RWPE1 (cell line): ENCODE results near the gene RARB.
A peak's percentile ranks its signal among the peaks of the same experiment; 100 is the strongest.

Experiments
- CTCF ChIA-PET: fragments of 350-600 bp; sonication (Branson Sonifier 250); formaldehyde crosslinking; extraction: SDS; loops from one replicate; lab custom pipeline; 2021; lab: Yijun Ruan, JAX
- POLR2A ChIA-PET: fragments of 400-600 bp; formaldehyde crosslinking; extraction: SDS; loops from one replicate; lab custom pipeline; 2020; ENCODE audit warnings: antibody characterized with exemption; ENCODE audit not compliant: low non-redundant PET; lab: Yijun Ruan, JAX
- DNase-seq: peaks from one replicate; pipeline ENCODE4 v3.0.0; 2012; ENCODE audit warnings: low spot score
- H3K27ac ChIP-seq: fragments of 450-650 bp; 2 replicates; pipeline ENCODE4 v1.5.1; 2017
- TF ChIP-seq, protein P1 (sequence below): fragments of 450-650 bp; conservative IDR thresholded peaks from 2 replicates; pipeline ENCODE4 v1.5.1; 2017; ENCODE audit warnings: low read depth, mild to moderate bottlenecking

The RARB gene

DNA sequence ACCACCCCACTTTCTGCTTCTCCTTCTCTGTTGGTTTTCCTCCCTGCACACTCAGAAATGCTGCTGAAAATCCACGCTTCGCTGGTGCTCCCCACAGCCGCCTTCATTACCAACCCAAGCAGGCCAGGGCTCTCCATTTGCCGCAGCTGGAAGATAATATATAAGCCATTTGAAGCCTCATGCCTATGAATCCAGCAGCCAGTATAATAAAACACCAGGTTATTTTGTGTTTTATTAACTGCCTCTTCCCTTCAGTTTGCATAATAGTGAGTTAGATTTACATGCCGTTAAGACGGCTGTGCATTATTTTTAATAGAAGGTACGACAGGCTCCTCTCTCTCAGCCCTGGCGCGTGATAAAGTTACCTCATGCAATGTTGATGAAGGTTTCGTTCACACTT is 150.0 kb downstream of the RARB start:
- no peak overlapping the region for H3K27ac ChIP-seq
- POLR2A ChIA-PET, result no interaction called here
- no peak for DNase-seq
- CTCF ChIA-PET, result no interaction called here
- TF ChIP-seq, protein P1, sequence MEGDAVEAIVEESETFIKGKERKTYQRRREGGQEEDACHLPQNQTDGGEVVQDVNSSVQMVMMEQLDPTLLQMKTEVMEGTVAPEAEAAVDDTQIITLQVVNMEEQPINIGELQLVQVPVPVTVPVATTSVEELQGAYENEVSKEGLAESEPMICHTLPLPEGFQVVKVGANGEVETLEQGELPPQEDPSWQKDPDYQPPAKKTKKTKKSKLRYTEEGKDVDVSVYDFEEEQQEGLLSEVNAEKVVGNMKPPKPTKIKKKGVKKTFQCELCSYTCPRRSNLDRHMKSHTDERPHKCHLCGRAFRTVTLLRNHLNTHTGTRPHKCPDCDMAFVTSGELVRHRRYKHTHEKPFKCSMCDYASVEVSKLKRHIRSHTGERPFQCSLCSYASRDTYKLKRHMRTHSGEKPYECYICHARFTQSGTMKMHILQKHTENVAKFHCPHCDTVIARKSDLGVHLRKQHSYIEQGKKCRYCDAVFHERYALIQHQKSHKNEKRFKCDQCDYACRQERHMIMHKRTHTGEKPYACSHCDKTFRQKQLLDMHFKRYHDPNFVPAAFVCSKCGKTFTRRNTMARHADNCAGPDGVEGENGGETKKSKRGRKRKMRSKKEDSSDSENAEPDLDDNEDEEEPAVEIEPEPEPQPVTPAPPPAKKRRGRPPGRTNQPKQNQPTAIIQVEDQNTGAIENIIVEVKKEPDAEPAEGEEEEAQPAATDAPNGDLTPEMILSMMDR, result no peak

DNA sequence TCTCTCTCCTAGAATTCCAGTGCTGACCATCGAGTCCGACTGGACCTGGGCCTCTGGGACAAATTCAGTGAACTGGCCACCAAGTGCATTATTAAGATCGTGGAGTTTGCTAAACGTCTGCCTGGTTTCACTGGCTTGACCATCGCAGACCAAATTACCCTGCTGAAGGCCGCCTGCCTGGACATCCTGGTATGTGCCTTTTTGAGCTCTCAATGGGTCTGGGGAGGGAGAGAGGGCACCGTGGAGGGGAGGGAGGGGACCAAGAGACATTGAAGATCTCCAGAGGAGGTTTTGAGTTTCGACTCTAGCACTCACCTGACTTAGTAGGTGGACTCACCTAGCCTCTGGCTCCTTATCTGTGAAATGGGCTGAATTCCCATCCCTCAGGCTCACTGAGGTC is 152.5 kb downstream of the RARB start:
- POLR2A ChIA-PET, result no interaction called here

DNA sequence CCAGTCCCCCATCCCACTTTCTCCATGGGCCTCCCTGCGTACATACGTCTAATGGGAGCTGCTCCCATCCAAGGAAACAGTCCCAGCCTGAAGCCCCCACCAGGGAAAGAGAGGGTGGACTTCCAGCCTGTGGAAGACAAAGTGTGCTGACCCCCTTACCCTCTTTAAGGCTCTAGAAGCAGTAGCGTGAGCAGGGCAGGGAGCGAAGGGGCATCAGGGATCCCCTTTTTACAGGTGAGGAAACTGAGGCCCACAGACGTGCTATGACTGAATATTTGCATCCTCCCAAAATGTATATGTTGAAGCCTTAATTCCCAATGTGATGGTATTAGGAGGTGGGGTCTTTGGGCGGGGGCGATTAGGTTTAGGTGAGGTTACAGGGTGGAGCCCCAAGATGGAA is 153.3 kb downstream of the RARB start:
- TF ChIP-seq, protein P1, result no peak
- ChIA-PET POLR2A (no interaction called here), CTCF (no interaction called here)
- DNase-seq, result no peak
- no peak overlapping the region for H3K27ac ChIP-seq

More for the DNA sequence above, 152.5 kb downstream of the RARB start:
- TF ChIP-seq, protein P1, result no peak
- CTCF ChIA-PET, result no interaction called here
- H3K27ac ChIP-seq, result no peak overlapping the region
- no peak for DNase-seq

DNA sequence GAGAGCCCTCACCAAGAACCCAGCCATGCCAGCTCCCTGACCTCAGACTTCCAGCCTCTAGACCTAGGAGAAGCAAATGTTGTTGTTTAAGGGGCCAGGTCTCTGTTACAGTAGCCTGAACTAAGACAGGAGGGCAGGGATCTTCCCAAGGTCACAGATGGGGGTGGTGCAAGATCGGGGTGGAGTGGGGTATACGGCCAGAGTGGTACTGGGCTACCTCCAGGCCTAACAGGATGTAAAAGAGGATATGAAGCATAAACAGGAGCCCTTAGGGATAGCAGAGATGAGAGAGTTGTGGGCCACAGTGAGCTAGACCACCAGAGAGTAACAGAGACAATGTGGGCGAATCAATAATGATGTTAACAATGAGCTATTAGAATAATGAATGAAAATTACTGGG is 153.8 kb downstream of the RARB start:
- CTCF ChIA-PET, result no interaction called here
- POLR2A ChIA-PET, result no interaction called here
- no peak overlapping the region for H3K27ac ChIP-seq
- no peak for DNase-seq
- TF ChIP-seq, protein P1, result no peak

DNA sequence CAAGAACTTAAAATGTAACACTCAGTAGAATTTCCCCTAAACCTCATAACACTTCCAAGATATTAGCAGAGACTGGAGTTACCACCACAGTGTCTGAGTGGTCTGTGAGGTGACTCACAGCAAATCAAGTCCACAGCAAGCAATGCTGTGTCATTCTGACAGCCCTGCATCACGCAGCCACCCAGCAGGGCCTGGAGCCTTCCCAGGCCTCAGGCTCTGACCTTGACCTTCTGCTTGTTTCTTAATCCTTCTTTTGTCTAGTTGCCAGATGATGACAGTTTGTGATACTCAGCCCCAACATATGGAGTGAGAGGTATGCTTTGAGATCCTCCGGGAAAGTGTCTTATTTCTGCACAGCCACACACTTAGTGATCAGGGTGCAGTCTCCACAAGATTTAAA is 154.2 kb downstream of the RARB start:
- no peak overlapping the region for H3K27ac ChIP-seq

DNA sequence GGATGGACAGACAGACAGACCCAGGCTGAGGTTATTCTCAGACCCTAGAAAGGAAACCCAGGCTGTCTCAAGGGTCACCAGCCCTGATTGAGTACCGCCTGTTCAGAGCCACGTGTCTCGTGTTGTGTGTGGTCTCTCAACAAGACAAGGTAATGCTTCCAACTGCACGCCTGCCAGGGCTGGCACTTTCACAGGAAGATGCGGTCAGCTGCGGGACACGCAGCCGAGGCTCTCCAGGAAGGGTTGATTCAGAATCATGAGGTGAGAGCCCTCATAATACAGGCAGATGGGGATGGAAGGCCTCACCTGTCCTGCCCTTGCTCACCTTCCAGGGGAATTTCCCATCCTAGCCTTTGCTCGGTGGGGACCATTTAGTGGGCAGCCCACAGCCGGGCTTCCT is 155.3 kb downstream of the RARB start:
- DNase-seq, result no peak
- ChIA-PET POLR2A (no interaction called here), CTCF (no interaction called here)
- TF ChIP-seq, protein P1, result no peak
- H3K27ac ChIP-seq, result no peak overlapping the region

More for the DNA sequence above, 154.2 kb downstream of the RARB start:
- ChIA-PET POLR2A (no interaction called here), CTCF (no interaction called here)
- DNase-seq, result peak; percentile 51
- TF ChIP-seq, protein P1, result no peak
